Measurements from ENCODE around the gene WBP2. TPM values are rescaled to one million over a fixed set of nuclear protein-coding genes. Genes with fewer than 3 reads are reported as not detected.
A peak's percentile ranks its signal among the peaks of the same experiment; 100 is the strongest.

Gene WBP2
- total and polyA plus RNA-seq, 9 of the 15 experiments (the other 6 are each of a cell fraction or from before 2014, with no cell fraction given): 2.2 to 74.3 (median 20.0) TPM

GRCh38 chr17:75819116-75819515, 36.0 kb downstream of the WBP2 start (continued):
- TF ChIP-seq HOMEZ (CRISPR knock-in tag; IDR thresholded peaks at IDR 0.05): no peak
- no peak for TF ChIP-seq ELK3 (CRISPR knock-in tag; IDR thresholded peaks at IDR 0.05)
- no peak for TF ChIP-seq ZKSCAN3 (CRISPR knock-in tag; IDR thresholded peaks at IDR 0.05)

GRCh38 chr17:75818326-75818885, 36.7 kb downstream of the WBP2 start:
- Histone ChIP-seq H3K27me3 (ENCODE audit: control insufficient read depth in 2 of 2, insufficient read depth in 2 of 2, low read length in 2 of 2) (no peaks in the 10 kb centered on the region), H3K4me2 (ENCODE audit: insufficient read depth, low read length) (no peak overlapping the region), H3K4me3 (no peak overlapping the region), H4K20me1 (replicated peaks; ENCODE audit: control insufficient read depth, insufficient read depth, low read length) (no peaks in the 10 kb centered on the region), H3K9me3 (replicated peaks; ENCODE audit: control insufficient read depth, insufficient read depth, low read depth, low read length) (no peaks in the 10 kb centered on the region), H3K4me1 (replicated peaks in 1 of 2; ENCODE audit: control insufficient read depth in 2 of 2, insufficient read depth in 2 of 2, low read length in 2 of 2) (peaks cover 0 to 26% of the 10 kb centered on the region in 2 experiments; a peak in 1 of 5 replicates), H3K9ac (ENCODE audit: insufficient read depth in 1 of 2, low read depth in 2 of 2, low read length in 2 of 2) (0 out of 4 replicates have a peak overlapping the region, but pooled peaks of 1 of the 2 experiments have one; percentile 12), H3K27ac (ENCODE audit: extremely low read depth, low read depth, low read length) (no peak overlapping the region), H3K36me3 (ENCODE audit: control insufficient read depth, insufficient read depth, low read length) (peaks cover 73% of the 10 kb centered on the region; the same call in 2 of the 3 replicates), H3K9me1 (ENCODE audit: control insufficient read depth, insufficient read depth, low read length) (peaks cover 3% of the 10 kb centered on the region), H3K79me2 (ENCODE audit: control insufficient read depth, insufficient read depth, low read length) (no peaks in the 10 kb centered on the region), H2AFZ (ENCODE audit: low read depth, low read length) (no peak overlapping the region)
- BruUV-seq (replicated peaks): no TSS peak
- ATAC-seq (no peak), DNase-seq (ENCODE audit: extremely low read depth in 1 of 4, low spot score in 3 of 4) (no peak), FAIRE-seq (no peak)
- WGBS (ENCODE audit: insufficient coverage, low coverage, missing lambda C conversion rate): 82% methylated on average over 9 of the region's 16 CpGs
- TF ChIP-seq POLR2G (IDR thresholded peaks at IDR 0.05; ENCODE audit: low read depth, low read length): peak; percentile 38; the same call in 1 of the 2 replicates
- no peak for TF ChIP-seq PATZ1 (CRISPR knock-in tag; IDR thresholded peaks at IDR 0.05; ENCODE audit: borderline replicate concordance)
- ChIA-PET CTCF (ENCODE audit: low intra/inter-chr PET ratio) (no interaction called here), POLR2A (interaction anchor here (0.5 to 1.3 kb wide), 12 partner anchors 9 to 575 kb away, joined by 3 to 6 read pairs (median 3); no protein-coding TSS in a partner anchor)
- intact Hi-C loops (cut with micrococcal nuclease): no loop called here
- in situ Hi-C loops (cut with MboI): no loop called here

Data from K562 (cell line).